Ovary (tissue), 3 donors: Measurements from ENCODE around the gene POFUT1.

Source experiments
- EP300 ChIP-seq: sonication (generic); formaldehyde crosslinking; IDR thresholded peaks from one replicate; pipeline ENCODE4 v1.6.1; 2017; ENCODE audit warnings: antibody characterized with exemption
- TF ChIP-seq, protein P1 (sequence below), 3 donors: fragments of 450-650 bp in 2 of 3; fragments of 200-600 bp in 1 of 3; IDR thresholded peaks; one replicate each; pipeline versions ENCODE4 v1.5.1 to v1.8.0; 2016 to 2022; ENCODE audit warnings: antibody characterized with exemption in 3 of 3, mild to moderate bottlenecking in 1 of 3
- donor health status: DM: no; HTN: no; CAD: no.

DNA sequence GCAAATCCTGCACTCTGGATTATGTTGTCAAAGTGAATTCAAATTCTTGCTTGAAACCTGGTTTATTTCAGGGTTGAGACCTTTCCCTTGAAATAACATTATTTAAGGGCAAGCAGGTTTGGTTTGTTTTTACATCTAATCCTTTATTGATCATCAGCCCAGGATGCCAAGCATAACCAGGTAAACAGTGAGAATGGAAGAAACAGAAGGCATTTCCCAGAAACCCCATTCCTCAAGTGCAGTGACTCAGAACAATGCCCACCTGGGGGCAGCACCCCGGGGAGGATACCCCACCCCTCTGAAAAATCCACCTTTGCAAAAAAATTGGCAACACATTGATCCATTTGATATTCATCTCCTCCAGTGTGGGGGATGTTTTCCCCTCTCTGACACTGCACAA lies 32.5 kb downstream of the POFUT1 start:
- TF ChIP-seq, protein P1, sequence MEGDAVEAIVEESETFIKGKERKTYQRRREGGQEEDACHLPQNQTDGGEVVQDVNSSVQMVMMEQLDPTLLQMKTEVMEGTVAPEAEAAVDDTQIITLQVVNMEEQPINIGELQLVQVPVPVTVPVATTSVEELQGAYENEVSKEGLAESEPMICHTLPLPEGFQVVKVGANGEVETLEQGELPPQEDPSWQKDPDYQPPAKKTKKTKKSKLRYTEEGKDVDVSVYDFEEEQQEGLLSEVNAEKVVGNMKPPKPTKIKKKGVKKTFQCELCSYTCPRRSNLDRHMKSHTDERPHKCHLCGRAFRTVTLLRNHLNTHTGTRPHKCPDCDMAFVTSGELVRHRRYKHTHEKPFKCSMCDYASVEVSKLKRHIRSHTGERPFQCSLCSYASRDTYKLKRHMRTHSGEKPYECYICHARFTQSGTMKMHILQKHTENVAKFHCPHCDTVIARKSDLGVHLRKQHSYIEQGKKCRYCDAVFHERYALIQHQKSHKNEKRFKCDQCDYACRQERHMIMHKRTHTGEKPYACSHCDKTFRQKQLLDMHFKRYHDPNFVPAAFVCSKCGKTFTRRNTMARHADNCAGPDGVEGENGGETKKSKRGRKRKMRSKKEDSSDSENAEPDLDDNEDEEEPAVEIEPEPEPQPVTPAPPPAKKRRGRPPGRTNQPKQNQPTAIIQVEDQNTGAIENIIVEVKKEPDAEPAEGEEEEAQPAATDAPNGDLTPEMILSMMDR (IDR thresholded peaks at IDR 0.05) = no peak
- no peak for TF ChIP-seq EP300
